ENCODE results near the gene PCTP.

DNA sequence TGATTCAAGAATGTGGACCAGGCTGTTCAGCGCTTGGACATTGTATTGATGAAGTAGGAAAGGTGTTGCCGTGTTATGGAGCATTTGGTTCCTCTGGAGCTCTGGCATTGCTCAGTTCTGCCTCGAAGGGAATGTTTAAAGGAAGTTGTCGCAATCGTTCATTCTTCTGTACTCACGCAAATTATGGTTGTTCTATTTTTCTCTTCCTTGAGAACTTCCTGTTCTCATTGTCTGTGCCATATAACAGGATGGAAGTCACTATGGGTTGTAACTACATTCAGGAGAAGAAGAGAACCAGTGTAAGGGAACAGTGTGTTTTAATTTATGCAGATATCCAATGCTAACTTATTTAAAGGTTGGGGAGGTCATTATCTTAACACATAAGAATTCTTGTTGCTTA lies 13.0 kb downstream of the PCTP start:
- TF ChIP-seq POLR2A (IDR thresholded peaks at IDR 0.05; ENCODE audit: low read depth, low read length): no peak
- TF ChIP-seq, protein P1, sequence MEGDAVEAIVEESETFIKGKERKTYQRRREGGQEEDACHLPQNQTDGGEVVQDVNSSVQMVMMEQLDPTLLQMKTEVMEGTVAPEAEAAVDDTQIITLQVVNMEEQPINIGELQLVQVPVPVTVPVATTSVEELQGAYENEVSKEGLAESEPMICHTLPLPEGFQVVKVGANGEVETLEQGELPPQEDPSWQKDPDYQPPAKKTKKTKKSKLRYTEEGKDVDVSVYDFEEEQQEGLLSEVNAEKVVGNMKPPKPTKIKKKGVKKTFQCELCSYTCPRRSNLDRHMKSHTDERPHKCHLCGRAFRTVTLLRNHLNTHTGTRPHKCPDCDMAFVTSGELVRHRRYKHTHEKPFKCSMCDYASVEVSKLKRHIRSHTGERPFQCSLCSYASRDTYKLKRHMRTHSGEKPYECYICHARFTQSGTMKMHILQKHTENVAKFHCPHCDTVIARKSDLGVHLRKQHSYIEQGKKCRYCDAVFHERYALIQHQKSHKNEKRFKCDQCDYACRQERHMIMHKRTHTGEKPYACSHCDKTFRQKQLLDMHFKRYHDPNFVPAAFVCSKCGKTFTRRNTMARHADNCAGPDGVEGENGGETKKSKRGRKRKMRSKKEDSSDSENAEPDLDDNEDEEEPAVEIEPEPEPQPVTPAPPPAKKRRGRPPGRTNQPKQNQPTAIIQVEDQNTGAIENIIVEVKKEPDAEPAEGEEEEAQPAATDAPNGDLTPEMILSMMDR (conservative IDR thresholded peaks at IDR 0.05; ENCODE audit: low read depth, low read length): no peak
- TF ChIP-seq RFX5 (IDR thresholded peaks at IDR 0.05; ENCODE audit: low read depth, low read length): no peak
- TF ChIP-seq RAD21 (IDR thresholded peaks at IDR 0.05; ENCODE audit: low read length): no peak
- TF ChIP-seq, protein P2, sequence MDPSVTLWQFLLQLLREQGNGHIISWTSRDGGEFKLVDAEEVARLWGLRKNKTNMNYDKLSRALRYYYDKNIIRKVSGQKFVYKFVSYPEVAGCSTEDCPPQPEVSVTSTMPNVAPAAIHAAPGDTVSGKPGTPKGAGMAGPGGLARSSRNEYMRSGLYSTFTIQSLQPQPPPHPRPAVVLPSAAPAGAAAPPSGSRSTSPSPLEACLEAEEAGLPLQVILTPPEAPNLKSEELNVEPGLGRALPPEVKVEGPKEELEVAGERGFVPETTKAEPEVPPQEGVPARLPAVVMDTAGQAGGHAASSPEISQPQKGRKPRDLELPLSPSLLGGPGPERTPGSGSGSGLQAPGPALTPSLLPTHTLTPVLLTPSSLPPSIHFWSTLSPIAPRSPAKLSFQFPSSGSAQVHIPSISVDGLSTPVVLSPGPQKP (IDR thresholded peaks at IDR 0.05; ENCODE audit: borderline replicate concordance, low read depth, low read length): no peak
- no peak for TF ChIP-seq SMC3 (IDR thresholded peaks at IDR 0.05; ENCODE audit: low read depth, low read length)
- no peak for TF ChIP-seq NFE2L2 (IDR thresholded peaks at IDR 0.05; ENCODE audit: low read depth, low read length)

All from IMR-90 (cell line).